HL-60 (cell line): Measurements from ENCODE around the gene ARPP21.

Experiments
- DNase-seq, 2 experiments: peaks; one replicate each; pipeline ENCODE4 v3.0.0-alpha.2; 2010 to 2020; ENCODE audit warnings: low read depth in 1 of 2, low spot score in 1 of 2
- H3K27ac ChIP-seq: fragments of 250-450 bp; sonication (Bioruptor Pico); replicated peaks from 2 replicates; pipeline ENCODE4 v1.5.1; 2020; ENCODE audit warnings: mild to moderate bottlenecking, moderate library complexity
- H3K27me3 ChIP-seq: fragments of 250-450 bp; sonication (Bioruptor Pico); 2 replicates; pipeline ENCODE4 v1.5.1; 2021; ENCODE audit warnings: mild to moderate bottlenecking, moderate library complexity; ENCODE audit not compliant: insufficient read depth, poor library complexity, severe bottlenecking
- H3K4me3 ChIP-seq: replicated peaks from 2 replicates; pipeline ENCODE4 v1.5.1; 2011; ENCODE audit warnings: mild to moderate bottlenecking, control low read depth, low read length; ENCODE audit not compliant: insufficient read depth
- CTCF ChIP-seq: IDR thresholded peaks from one replicate; pipeline ENCODE4 v1.5.1; 2011; ENCODE audit warnings: low read length, control low read depth, inconsistent platforms; ENCODE audit not compliant: insufficient read depth
- GABPA ChIP-seq: IDR thresholded peaks from 2 replicates; pipeline ENCODE4 v1.6.1; 2012; ENCODE audit warnings: low read depth
- POLR2AphosphoS5 ChIP-seq: IDR thresholded peaks from 2 replicates; pipeline ENCODE4 v1.6.1; 2012; ENCODE audit warnings: low read depth
- REST ChIP-seq: IDR thresholded peaks from 2 replicates; pipeline ENCODE4 v1.6.1; 2012; ENCODE audit warnings: low read depth; ENCODE audit not compliant: insufficient replicate concordance
- SPI1 ChIP-seq: IDR thresholded peaks from 2 replicates; pipeline ENCODE4 v1.6.1; 2012; ENCODE audit warnings: low read depth, mild to moderate bottlenecking, borderline replicate concordance
- long read RNA-seq: library from polyadenylated mRNA; unstranded; transcript quantifications from one replicate; pipeline ENCODE4 v2.0.0, GENCODE V29; 2020

ARPP21 gene
- long read RNA-seq = 0 reads

GRCh38 chr3:35639254-35640186 is at the start of gene ARPP21:
ARPP21 (plus strand) TSS chr3:35639525; CDS start chr3:35681752, 42,227 bp downstream.
- Histone ChIP-seq H3K27ac (no peak within 1 kb of the TSS), H3K27me3 (peaks cover 20% of the 10 kb centered on the region), H3K4me3 (no peak within 1 kb of the TSS)
- peak in 1 of 2 experiments; percentile 16 for DNase-seq
- TF ChIP-seq GABPA (no peak), REST (no peak), SPI1 (no peak), POLR2AphosphoS5 (no peak), CTCF (no peak)

- TF ChIP-seq SPI1 (no peak), POLR2AphosphoS5 (no peak), REST (no peak), GABPA (no peak), CTCF (no peak)
- no peaks in the 10 kb centered on the region for H3K27me3 ChIP-seq
- DNase-seq = no peak
- H3K4me3 ChIP-seq = no peak overlapping the region
- H3K27ac ChIP-seq = no peak overlapping the region
Observed at GRCh38 chr3:35592589-35593295, 46.6 kb upstream of the ARPP21 start.

- no peak for DNase-seq
- no peak overlapping the region for H3K27ac ChIP-seq
- H3K4me3 ChIP-seq = no peak overlapping the region
- no peaks in the 10 kb centered on the region for H3K27me3 ChIP-seq
- TF ChIP-seq POLR2AphosphoS5 = no peak
Observed at GRCh38 chr3:35594739-35595138, 44.6 kb upstream of the ARPP21 start.

GRCh38 chr3:35596335-35596995 is 42.9 kb upstream of the ARPP21 start:
- DNase-seq = no peak
- H3K27me3 ChIP-seq = no peaks in the 10 kb centered on the region
- no peak overlapping the region for H3K27ac ChIP-seq
- TF ChIP-seq POLR2AphosphoS5 = no peak
- TF ChIP-seq GABPA = no peak
- no peak for TF ChIP-seq SPI1
- TF ChIP-seq CTCF = no peak
- no peak for TF ChIP-seq REST
- H3K4me3 ChIP-seq = no peak overlapping the region
